H9 (cell line): ENCODE data around the gene AP3S1. TPM values are rescaled to one million over a fixed set of nuclear protein-coding genes. Genes with fewer than 3 reads are reported as not detected.

ENCODE experiments used
- DNase-seq: peaks from one replicate; pipeline ENCODE4 v3.0.0-alpha.2; 2017
- H2AFZ ChIP-seq: one replicate; pipeline ENCODE4 v1.6.1; 2013; ENCODE audit warnings: mild to moderate bottlenecking, low read length, control low read depth, moderate library complexity
- H2AK5ac ChIP-seq: 2 replicates; pipeline ENCODE4 v1.6.1; 2013; ENCODE audit warnings: low read length, control low read depth, mixed read lengths; ENCODE audit not compliant: insufficient read length
- H2BK120ac ChIP-seq: one replicate; pipeline ENCODE4 v1.6.1; 2013; ENCODE audit warnings: low read depth, mild to moderate bottlenecking, low read length, control low read depth, inconsistent platforms; ENCODE audit not compliant: poor library complexity, severe bottlenecking
- H2BK12ac ChIP-seq: 2 replicates; pipeline ENCODE4 v1.6.1; 2013; ENCODE audit warnings: low read length, control low read depth, mixed read lengths, low read depth; ENCODE audit not compliant: insufficient read length
- H2BK15ac ChIP-seq: 2 replicates; pipeline ENCODE4 v1.6.1; 2013; ENCODE audit warnings: low read depth, low read length, control low read depth
- H2BK20ac ChIP-seq: one replicate; pipeline ENCODE4 v1.6.1; 2013; ENCODE audit warnings: low read depth, mild to moderate bottlenecking, low read length, control low read depth, inconsistent platforms; ENCODE audit not compliant: poor library complexity, severe bottlenecking
- H2BK5ac ChIP-seq: 2 replicates; pipeline ENCODE4 v1.6.1; 2013; ENCODE audit warnings: low read length, control low read depth, mixed read lengths; ENCODE audit not compliant: insufficient read length
- H3K14ac ChIP-seq: 2 replicates; pipeline ENCODE4 v1.6.1; 2013; ENCODE audit warnings: low read length, control low read depth; ENCODE audit not compliant: insufficient read depth
- H3K18ac ChIP-seq: 2 replicates; pipeline ENCODE4 v1.6.1; 2013; ENCODE audit warnings: low read depth, mild to moderate bottlenecking, mixed read lengths, low read length, control low read depth; ENCODE audit not compliant: insufficient read length
- H3K23ac ChIP-seq: 2 replicates; pipeline ENCODE4 v1.6.1; 2013; ENCODE audit warnings: low read length, control low read depth, mixed read lengths, low read depth; ENCODE audit not compliant: insufficient read length
- H3K23me2 ChIP-seq: 2 replicates; pipeline ENCODE4 v1.6.1; 2013; ENCODE audit warnings: low read depth, mild to moderate bottlenecking, mixed read lengths, low read length, control low read depth; ENCODE audit not compliant: insufficient read length, poor library complexity, severe bottlenecking
- H3K27ac ChIP-seq: 2 replicates; pipeline ENCODE4 v1.5.1; 2013; ENCODE audit warnings: low read length, control low read depth, mixed read lengths, low read depth; ENCODE audit not compliant: insufficient read length
- H3K27me3 ChIP-seq: 2 replicates; pipeline ENCODE4 v1.6.1; 2013; ENCODE audit warnings: low read length, control low read depth, inconsistent platforms; ENCODE audit not compliant: insufficient read depth
- H3K4ac ChIP-seq: 2 replicates; pipeline ENCODE4 v1.6.1; 2013; ENCODE audit warnings: low read depth, mild to moderate bottlenecking, control low read depth, inconsistent platforms, low read length, moderate library complexity
- H3K4me1 ChIP-seq: 2 replicates; pipeline ENCODE4 v1.6.1; 2013; ENCODE audit warnings: low read length, control low read depth, inconsistent platforms; ENCODE audit not compliant: insufficient read depth
- H3K4me2 ChIP-seq: 2 replicates; pipeline ENCODE4 v1.6.1; 2013; ENCODE audit warnings: low read length, control low read depth, mixed read lengths; ENCODE audit not compliant: insufficient read length, insufficient read depth
- H3K56ac ChIP-seq: 2 replicates; pipeline ENCODE4 v1.6.1; 2013; ENCODE audit warnings: low read depth, mild to moderate bottlenecking, mixed read lengths, low read length, control low read depth; ENCODE audit not compliant: insufficient read length
- H3K79me1 ChIP-seq: 2 replicates; pipeline ENCODE4 v1.6.1; 2013; ENCODE audit warnings: low read depth, mild to moderate bottlenecking, moderate library complexity, low read length, control low read depth, inconsistent platforms; ENCODE audit not compliant: insufficient read depth, poor library complexity, severe bottlenecking
- H3K79me2 ChIP-seq: 2 replicates; pipeline ENCODE4 v1.6.1; 2013; ENCODE audit warnings: low read length, control low read depth, inconsistent platforms; ENCODE audit not compliant: insufficient read depth
- H3K9ac ChIP-seq: 2 replicates; pipeline ENCODE4 v1.6.1; 2013; ENCODE audit warnings: low read length, control low read depth, mixed read lengths; ENCODE audit not compliant: insufficient read length; ENCODE audit errors: extremely low read depth
- H3K9me3 ChIP-seq: one replicate; pipeline ENCODE4 v1.6.1; 2013; ENCODE audit warnings: low read depth, low read length, inconsistent platforms; ENCODE audit not compliant: control insufficient read depth
- H3T11ph ChIP-seq: one replicate; pipeline ENCODE4 v1.6.1; 2013; ENCODE audit warnings: mild to moderate bottlenecking, low read length, control low read depth, inconsistent platforms
- H4K20me1 ChIP-seq: one replicate; pipeline ENCODE4 v1.6.1; 2013; ENCODE audit not compliant: control insufficient read depth, insufficient read length, insufficient read depth
- H4K5ac ChIP-seq: 2 replicates; pipeline ENCODE4 v1.6.1; 2013; ENCODE audit warnings: low read depth, mild to moderate bottlenecking, mixed read lengths, low read length, control low read depth; ENCODE audit not compliant: insufficient read length
- H4K8ac ChIP-seq: replicated peaks from 2 replicates; pipeline ENCODE4 v1.6.1; 2013; ENCODE audit warnings: low read length, control low read depth, mixed read lengths, low read depth; ENCODE audit not compliant: insufficient read length
- H4K91ac ChIP-seq: 2 replicates; pipeline ENCODE4 v1.6.1; 2013; ENCODE audit warnings: low read depth, mild to moderate bottlenecking, moderate library complexity, mixed read lengths, low read length, control low read depth; ENCODE audit not compliant: insufficient read length
- H3K27ac Mint-ChIP-seq, 3 experiments: 2 replicates in 2 of 3; 3 replicates in 1 of 3; pipeline ENCODE4 v1.8.0; 2020 to 2021; ENCODE audit warnings: mixed read lengths in 3 of 3, mild to moderate bottlenecking in 1 of 3, moderate library complexity in 1 of 3
- H3K27me3 Mint-ChIP-seq: 2 replicates; pipeline ENCODE4 v1.8.0; 2021; ENCODE audit warnings: low read depth, mild to moderate bottlenecking, moderate library complexity, mixed read lengths
- H3K36me3 Mint-ChIP-seq, 3 experiments: 2 replicates in 2 of 3; 3 replicates in 1 of 3; pipeline ENCODE4 v1.8.0; 2020 to 2021; ENCODE audit warnings: low read depth in 3 of 3, mixed read lengths in 3 of 3; ENCODE audit not compliant: insufficient read depth in 1 of 3
- H3K4me1 Mint-ChIP-seq, 2 experiments: 2 replicates each; pipeline ENCODE4 v1.8.0; 2020; ENCODE audit warnings: mixed read lengths in 2 of 2
- H3K4me3 Mint-ChIP-seq, 2 experiments: 2 replicates in 1 of 2; 3 replicates in 1 of 2; pipeline ENCODE4 v1.8.0; 2020 to 2021; ENCODE audit warnings: mild to moderate bottlenecking in 2 of 2, mixed read lengths in 2 of 2, moderate library complexity in 1 of 2
- H3K9me3 Mint-ChIP-seq, 2 experiments: 2 replicates in 1 of 2; 3 replicates in 1 of 2; pipeline ENCODE4 v1.8.0; 2020; ENCODE audit warnings: mild to moderate bottlenecking in 2 of 2, mixed read lengths in 2 of 2, moderate library complexity in 1 of 2
- WGBS: extraction: QIAGEN DNeasy Blood & Tissue Kit; methylation state at CpG from one replicate; pipeline ENCODE4 v1.1.7; 2013; ENCODE audit warnings: missing lambda C conversion rate, low lambda C conversion rate, mixed read lengths; ENCODE audit not compliant: insufficient read length; ENCODE audit errors: extremely low coverage; 5-methylcytosine and 5-hydroxymethylcytosine counted together
- total RNA-seq: library from RNA; stranded (reverse); gene quantifications from 2 replicates; pipeline ENCODE4 v1.2.1, GENCODE V29; 2021
- TF ChIP-seq, protein P1 (sequence below): fragments of 200-600 bp; sonication (generic); conservative IDR thresholded peaks from 3 replicates; pipeline ENCODE4 v1.8.0; 2021; ENCODE audit warnings: antibody characterized with exemption, mild to moderate bottlenecking

AP3S1 gene
- total RNA-seq, 1 experiment from 2014 or later, result 78.4 TPM

GRCh38 chr5:115941051-115941675 is 99.4 kb downstream of the AP3S1 start:
- no peak overlapping the region for H3K4ac ChIP-seq
- Mint-ChIP-seq H3K27ac (peak overlapping the region in 1 of 3 experiments; percentile 32; a peak in 1 of 7 replicates), H3K4me1 (peaks cover 15 to 22% of the 10 kb centered on the region in 2 experiments), H3K4me3 (no peak overlapping the region), H3K27me3 (no peaks in the 10 kb centered on the region), H3K36me3 (peaks cover 0 to 5% (median 0%) of the 10 kb centered on the region in 3 experiments; a peak in 3 of 7 replicates), H3K9me3 (peaks cover 4 to 8% of the 10 kb centered on the region in 2 experiments; a peak in 4 of 5 replicates)
- no peak overlapping the region for H2BK5ac ChIP-seq
- DNase-seq, result no peak
- H3K18ac ChIP-seq, result no peak overlapping the region
- no peak overlapping the region for H3K9ac ChIP-seq
- no peak overlapping the region for H2BK20ac ChIP-seq
- no peak overlapping the region for H4K8ac ChIP-seq
- TF ChIP-seq, protein P1, sequence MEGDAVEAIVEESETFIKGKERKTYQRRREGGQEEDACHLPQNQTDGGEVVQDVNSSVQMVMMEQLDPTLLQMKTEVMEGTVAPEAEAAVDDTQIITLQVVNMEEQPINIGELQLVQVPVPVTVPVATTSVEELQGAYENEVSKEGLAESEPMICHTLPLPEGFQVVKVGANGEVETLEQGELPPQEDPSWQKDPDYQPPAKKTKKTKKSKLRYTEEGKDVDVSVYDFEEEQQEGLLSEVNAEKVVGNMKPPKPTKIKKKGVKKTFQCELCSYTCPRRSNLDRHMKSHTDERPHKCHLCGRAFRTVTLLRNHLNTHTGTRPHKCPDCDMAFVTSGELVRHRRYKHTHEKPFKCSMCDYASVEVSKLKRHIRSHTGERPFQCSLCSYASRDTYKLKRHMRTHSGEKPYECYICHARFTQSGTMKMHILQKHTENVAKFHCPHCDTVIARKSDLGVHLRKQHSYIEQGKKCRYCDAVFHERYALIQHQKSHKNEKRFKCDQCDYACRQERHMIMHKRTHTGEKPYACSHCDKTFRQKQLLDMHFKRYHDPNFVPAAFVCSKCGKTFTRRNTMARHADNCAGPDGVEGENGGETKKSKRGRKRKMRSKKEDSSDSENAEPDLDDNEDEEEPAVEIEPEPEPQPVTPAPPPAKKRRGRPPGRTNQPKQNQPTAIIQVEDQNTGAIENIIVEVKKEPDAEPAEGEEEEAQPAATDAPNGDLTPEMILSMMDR, result no peak
- H3K27me3 ChIP-seq, result no peaks in the 10 kb centered on the region
- no peak overlapping the region for H3K4me2 ChIP-seq
- no peak overlapping the region for H2BK12ac ChIP-seq
- H3K14ac ChIP-seq, result no peak overlapping the region
- H3K79me1 ChIP-seq, result no peaks in the 10 kb centered on the region
- no peaks in the 10 kb centered on the region for H3K79me2 ChIP-seq
- no peak overlapping the region for H4K5ac ChIP-seq
- no CpG with 5 or more reads among the region's 9 CpGs for WGBS
- no peaks in the 10 kb centered on the region for H3K9me3 ChIP-seq
- H3K27ac ChIP-seq, result no peak overlapping the region
- no peak overlapping the region for H2AK5ac ChIP-seq
- H3K23ac ChIP-seq, result no peak overlapping the region
- H3K23me2 ChIP-seq, result no peaks in the 10 kb centered on the region
- H2BK120ac ChIP-seq, result no peak overlapping the region
- no peak overlapping the region for H3T11ph ChIP-seq
- H4K20me1 ChIP-seq, result no peaks in the 10 kb centered on the region
- H3K4me1 ChIP-seq, result no peaks in the 10 kb centered on the region; the same call in 1 of the 2 replicates
- H2BK15ac ChIP-seq, result no peak overlapping the region
- H2AFZ ChIP-seq, result no peak overlapping the region
- no peak overlapping the region for H4K91ac ChIP-seq
- H3K56ac ChIP-seq, result no peak overlapping the region
